Measurements from ENCODE around the gene GRAMD1C.

The GRAMD1C gene

DNA sequence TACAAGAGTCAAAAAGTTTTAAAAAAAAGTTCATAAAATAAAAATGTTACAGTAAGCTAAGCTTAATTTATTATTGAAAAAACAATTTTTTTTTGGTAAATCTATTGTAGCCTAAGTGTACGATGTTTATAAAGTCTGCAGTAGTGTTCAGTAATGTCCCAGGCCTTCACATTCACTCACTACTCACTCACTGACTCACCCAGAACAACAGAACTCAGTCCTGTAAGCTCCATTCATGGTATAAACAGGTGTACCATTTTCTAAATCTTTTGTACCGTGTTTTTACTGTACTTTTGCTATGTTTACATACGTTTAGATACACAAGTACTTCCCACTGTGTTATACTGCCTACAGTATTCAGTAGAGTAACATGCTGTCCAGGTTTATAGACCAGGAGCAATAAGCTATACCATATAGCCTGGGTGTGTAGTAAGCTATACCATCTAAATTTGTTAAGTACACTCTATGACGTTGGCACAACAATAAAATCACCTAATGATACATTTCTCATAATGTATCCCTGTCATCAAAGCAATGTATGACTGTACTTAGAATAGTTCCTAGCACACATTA is 68.1 kb downstream of the GRAMD1C start:
- H3K4me3 ChIP-seq (ENCODE audit: low read length), result no peak overlapping the region
- no peaks in the 10 kb centered on the region for H3K27me3 ChIP-seq (ENCODE audit: control insufficient read depth, insufficient read depth, low read length)
- no peaks in the 10 kb centered on the region for H3K4me1 ChIP-seq (ENCODE audit: control insufficient read depth, low read depth, low read length)
- no peak overlapping the region for H3K27ac ChIP-seq (ENCODE audit: low read length)
- H3K36me3 ChIP-seq (ENCODE audit: control insufficient read depth, low read depth, low read length), result no peaks in the 10 kb centered on the region
- no peak overlapping the region for H3K9ac ChIP-seq (ENCODE audit: low read length)
- no peaks in the 10 kb centered on the region for H3K9me3 ChIP-seq (ENCODE audit: control insufficient read depth, low read depth, low read length)

GRCh38 chr3:113908133-113908532 is 69.5 kb downstream of the GRAMD1C start:
- H3K27me3 ChIP-seq (ENCODE audit: control insufficient read depth, insufficient read depth, low read length), result no peaks in the 10 kb centered on the region
- no peaks in the 10 kb centered on the region for H3K9me3 ChIP-seq (ENCODE audit: control insufficient read depth, low read depth, low read length)
- no peak overlapping the region for H3K9ac ChIP-seq (ENCODE audit: low read length)
- no peak overlapping the region for H3K4me3 ChIP-seq (ENCODE audit: low read length)
- H3K27ac ChIP-seq (ENCODE audit: low read length), result no peak overlapping the region
- no peaks in the 10 kb centered on the region for H3K4me1 ChIP-seq (ENCODE audit: control insufficient read depth, low read depth, low read length)
- no peaks in the 10 kb centered on the region for H3K36me3 ChIP-seq (ENCODE audit: control insufficient read depth, low read depth, low read length)

- no peaks in the 10 kb centered on the region for H3K27me3 ChIP-seq (ENCODE audit: control insufficient read depth, insufficient read depth, low read length)
- no peaks in the 10 kb centered on the region for H3K36me3 ChIP-seq (ENCODE audit: control insufficient read depth, low read depth, low read length)
- no peaks in the 10 kb centered on the region for H3K9me3 ChIP-seq (ENCODE audit: control insufficient read depth, low read depth, low read length)
- no peaks in the 10 kb centered on the region for H3K4me1 ChIP-seq (ENCODE audit: control insufficient read depth, low read depth, low read length)
- no peak overlapping the region for H3K9ac ChIP-seq (ENCODE audit: low read length)
- H3K27ac ChIP-seq (ENCODE audit: low read length), result no peak overlapping the region
- H3K4me3 ChIP-seq (ENCODE audit: low read length), result no peak overlapping the region
These were observed 72.4 kb downstream of the GRAMD1C start for GRCh38 chr3:113910966-113911365.

GRCh38 chr3:113912552-113913236 is 74.1 kb downstream of the GRAMD1C start:
- Histone ChIP-seq H3K27me3 (ENCODE audit: control insufficient read depth, insufficient read depth, low read length) (no peaks in the 10 kb centered on the region), H3K4me1 (ENCODE audit: control insufficient read depth, low read depth, low read length) (no peaks in the 10 kb centered on the region), H3K27ac (ENCODE audit: low read length) (no peak overlapping the region), H3K36me3 (ENCODE audit: control insufficient read depth, low read depth, low read length) (no peaks in the 10 kb centered on the region), H3K9ac (ENCODE audit: low read length) (no peak overlapping the region), H3K4me3 (ENCODE audit: low read length) (no peak overlapping the region), H3K9me3 (ENCODE audit: control insufficient read depth, low read depth, low read length) (no peaks in the 10 kb centered on the region)

DNA sequence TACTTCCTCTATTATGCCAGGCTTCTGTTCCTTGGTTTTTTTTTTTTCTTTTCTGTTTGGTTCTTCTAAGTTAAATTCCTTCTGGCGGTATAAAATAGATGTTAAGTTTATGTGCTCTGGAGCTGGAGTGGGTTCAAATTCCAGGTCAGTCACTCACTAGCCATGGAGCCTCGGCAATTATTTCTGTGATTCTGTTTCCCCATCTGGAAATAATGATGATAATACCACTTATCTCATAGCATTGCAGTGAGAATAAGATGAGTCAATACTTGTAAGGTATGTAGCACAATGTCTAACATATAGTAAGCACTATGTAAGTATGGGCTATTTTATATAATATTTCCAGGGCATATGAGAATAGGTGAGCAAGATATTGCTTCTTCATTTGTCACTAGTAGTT is 76.1 kb downstream of the GRAMD1C start:
- H3K4me3 ChIP-seq (ENCODE audit: low read length), result no peak overlapping the region
- no peaks in the 10 kb centered on the region for H3K4me1 ChIP-seq (ENCODE audit: control insufficient read depth, low read depth, low read length)
- no peaks in the 10 kb centered on the region for H3K9me3 ChIP-seq (ENCODE audit: control insufficient read depth, low read depth, low read length)
- no peak overlapping the region for H3K9ac ChIP-seq (ENCODE audit: low read length)
- H3K27me3 ChIP-seq (ENCODE audit: control insufficient read depth, insufficient read depth, low read length), result no peaks in the 10 kb centered on the region
- no peak overlapping the region for H3K27ac ChIP-seq (ENCODE audit: low read length)
- H3K36me3 ChIP-seq (ENCODE audit: control insufficient read depth, low read depth, low read length), result no peaks in the 10 kb centered on the region

- Histone ChIP-seq H3K27me3 (ENCODE audit: control insufficient read depth, insufficient read depth, low read length) (no peaks in the 10 kb centered on the region), H3K36me3 (ENCODE audit: control insufficient read depth, low read depth, low read length) (no peaks in the 10 kb centered on the region), H3K4me1 (ENCODE audit: control insufficient read depth, low read depth, low read length) (peaks cover 7% of the 10 kb centered on the region), H3K4me3 (ENCODE audit: low read length) (no peak overlapping the region), H3K9me3 (ENCODE audit: control insufficient read depth, low read depth, low read length) (peaks cover 4% of the 10 kb centered on the region), H3K27ac (ENCODE audit: low read length) (no peak overlapping the region), H3K9ac (ENCODE audit: low read length) (no peak overlapping the region)
These were observed 89.0 kb downstream of the GRAMD1C start for GRCh38 chr3:113927556-113927955.

DNA sequence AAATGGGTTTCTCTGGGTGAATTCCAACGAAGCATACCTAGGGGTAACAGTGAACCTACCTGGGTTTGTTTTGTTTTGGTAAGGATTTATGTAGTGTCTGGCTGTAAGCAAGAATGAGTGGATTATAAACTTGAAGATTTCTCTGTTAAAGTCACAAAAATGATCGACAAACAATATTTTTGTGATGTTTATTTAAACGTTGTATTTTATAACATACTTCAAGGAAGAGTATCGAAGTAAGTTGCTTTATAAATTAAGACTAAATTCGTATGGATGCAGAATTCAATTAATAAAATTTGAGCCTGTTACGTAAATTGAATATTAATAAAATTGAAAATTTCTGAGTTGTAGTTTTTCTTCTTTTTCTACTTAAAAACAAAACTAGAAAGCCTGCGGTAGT is 108.2 kb downstream of the GRAMD1C start:
- H3K9me3 ChIP-seq (ENCODE audit: control insufficient read depth, low read depth, low read length), result no peaks in the 10 kb centered on the region
- no peak overlapping the region for H3K27ac ChIP-seq (ENCODE audit: low read length)
- peak overlapping the region; percentile 65 for H3K4me3 ChIP-seq (ENCODE audit: low read length)
- peaks cover 11% of the 10 kb centered on the region for H3K4me1 ChIP-seq (ENCODE audit: control insufficient read depth, low read depth, low read length)
- H3K36me3 ChIP-seq (ENCODE audit: control insufficient read depth, low read depth, low read length), result no peaks in the 10 kb centered on the region
- peaks cover 28% of the 10 kb centered on the region for H3K27me3 ChIP-seq (ENCODE audit: control insufficient read depth, insufficient read depth, low read length)
- H3K9ac ChIP-seq (ENCODE audit: low read length), result peak overlapping the region; percentile 6

DNA sequence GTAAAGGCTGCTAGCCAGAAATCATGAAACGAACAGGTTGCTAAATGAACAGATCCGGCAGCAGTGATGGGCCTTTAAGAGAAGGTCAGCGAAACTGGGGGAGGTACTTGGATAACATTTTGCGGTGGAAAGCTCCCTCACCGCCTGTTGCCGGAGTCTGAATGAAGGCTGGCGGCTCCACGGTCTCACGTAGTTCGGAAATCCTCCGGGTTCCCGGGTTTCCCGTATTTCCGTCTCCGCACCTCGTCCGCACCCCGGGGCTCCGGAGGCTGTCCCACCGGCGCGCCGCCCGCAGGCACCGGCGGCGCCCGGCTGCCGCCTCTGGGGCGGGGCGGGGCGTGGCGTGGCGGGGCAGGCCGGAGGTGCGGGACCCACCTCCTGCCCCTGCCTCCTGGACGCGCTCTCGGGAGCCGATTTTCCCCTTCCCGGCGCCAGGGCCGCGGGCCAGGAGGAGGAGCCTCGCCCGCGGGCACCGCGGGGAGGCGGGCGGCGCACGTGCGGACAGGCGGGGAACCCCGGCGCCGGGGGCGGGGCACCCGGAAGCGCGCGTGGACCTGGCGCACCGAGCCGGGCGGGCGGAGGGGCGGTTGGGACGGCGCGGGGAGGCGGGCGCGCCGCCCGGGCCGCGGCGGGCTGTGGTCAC is 108.9 kb downstream of the GRAMD1C start, which contains the start of gene ZDHHC23:
TSS of gene ZDHHC23 (plus strand) at position 642 of the 643 bp plus-strand sequence. CDS start 790 bp downstream, outside the sequence.
- H3K4me3 ChIP-seq (ENCODE audit: low read length), result peak within 1 kb of the TSS; percentile 69
- no peak within 1 kb of the TSS for H3K27ac ChIP-seq (ENCODE audit: low read length)

DNA sequence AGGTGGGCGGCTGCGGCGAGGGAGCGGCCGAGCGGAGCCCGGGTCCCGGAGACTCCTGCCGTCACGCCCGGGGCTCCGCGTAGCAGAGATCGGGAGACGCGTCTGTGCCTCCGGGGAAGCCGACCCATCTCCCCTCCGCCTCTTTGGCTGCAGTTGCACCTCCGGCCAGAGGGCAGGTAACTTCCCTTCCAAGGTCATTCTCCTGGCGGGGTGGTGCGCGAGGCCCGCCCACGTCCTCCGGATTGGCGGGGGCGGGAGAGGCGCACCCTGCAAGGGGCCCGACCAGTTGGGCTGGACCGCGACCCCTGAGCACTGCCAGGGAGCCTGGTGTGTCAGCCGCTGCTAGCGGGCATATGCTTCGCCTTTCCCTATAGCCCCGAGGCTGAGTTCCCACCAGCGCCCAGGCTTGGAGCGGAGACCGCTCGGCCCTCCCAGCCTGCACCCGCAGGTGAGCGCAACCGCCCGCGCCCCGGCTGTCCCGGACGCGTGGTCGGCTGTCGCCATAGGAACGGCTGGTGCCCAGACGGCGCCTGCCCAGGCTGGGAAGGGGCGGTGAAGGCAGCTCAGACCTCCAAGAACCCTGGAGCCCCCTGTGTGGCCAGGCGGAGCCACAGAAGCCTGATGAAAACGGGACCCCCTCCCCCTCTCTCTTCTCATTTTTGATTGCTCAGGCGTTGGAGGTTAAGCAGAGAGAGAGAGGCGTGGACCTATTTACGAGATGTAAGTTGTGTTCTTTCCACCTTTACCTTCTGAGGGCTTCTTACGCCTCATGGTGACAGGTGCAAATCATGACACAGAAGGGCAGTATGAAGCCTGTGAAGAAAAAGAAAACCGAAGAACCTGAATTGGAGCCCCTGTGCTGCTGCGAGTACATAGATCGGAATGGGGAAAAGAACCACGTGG is 109.7 kb downstream of the GRAMD1C start:
- peak overlapping the region; percentile 53 for H3K9ac ChIP-seq (ENCODE audit: low read length)
- no peak overlapping the region for H3K27ac ChIP-seq (ENCODE audit: low read length)
- no peaks in the 10 kb centered on the region for H3K36me3 ChIP-seq (ENCODE audit: control insufficient read depth, low read depth, low read length)
- H3K27me3 ChIP-seq (ENCODE audit: control insufficient read depth, insufficient read depth, low read length), result peaks cover 28% of the 10 kb centered on the region
- H3K4me1 ChIP-seq (ENCODE audit: control insufficient read depth, low read depth, low read length), result peaks cover 11% of the 10 kb centered on the region
- no peaks in the 10 kb centered on the region for H3K9me3 ChIP-seq (ENCODE audit: control insufficient read depth, low read depth, low read length)
- H3K4me3 ChIP-seq (ENCODE audit: low read length), result peak overlapping the region; percentile 69

More for the DNA sequence above, 108.9 kb downstream of the GRAMD1C start, which contains the start of gene ZDHHC23:
- peak within 1 kb of the TSS; percentile 53 for H3K9ac ChIP-seq (ENCODE audit: low read length)
- peaks cover 11% of the 10 kb centered on the region for H3K4me1 ChIP-seq (ENCODE audit: control insufficient read depth, low read depth, low read length)
- H3K9me3 ChIP-seq (ENCODE audit: control insufficient read depth, low read depth, low read length), result no peaks in the 10 kb centered on the region
- H3K27me3 ChIP-seq (ENCODE audit: control insufficient read depth, insufficient read depth, low read length), result peaks cover 28% of the 10 kb centered on the region
- H3K36me3 ChIP-seq (ENCODE audit: control insufficient read depth, low read depth, low read length), result no peaks in the 10 kb centered on the region

DNA sequence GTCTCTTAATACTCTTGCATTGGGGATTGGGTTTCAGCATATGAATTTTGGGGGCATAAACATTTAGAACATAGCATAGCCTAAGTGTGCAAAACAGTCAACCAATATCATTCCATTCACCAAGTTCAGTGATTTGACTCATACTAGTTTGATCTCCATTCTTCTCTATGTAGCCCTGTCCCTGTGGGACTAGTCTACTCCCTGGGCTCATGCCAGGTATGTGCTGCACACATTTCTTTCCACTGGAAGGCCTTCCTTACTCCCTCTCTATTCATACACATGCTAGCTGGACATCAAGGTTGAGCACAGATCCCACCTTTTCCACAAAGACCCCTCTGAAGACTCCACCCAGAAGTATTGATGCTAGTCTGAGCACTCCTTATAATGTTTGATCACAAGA is 114.3 kb downstream of the GRAMD1C start:
- Histone ChIP-seq H3K9ac (ENCODE audit: low read length) (no peak overlapping the region), H3K36me3 (ENCODE audit: control insufficient read depth, low read depth, low read length) (no peaks in the 10 kb centered on the region), H3K27me3 (ENCODE audit: control insufficient read depth, insufficient read depth, low read length) (peaks cover 11% of the 10 kb centered on the region), H3K4me3 (ENCODE audit: low read length) (no peak overlapping the region), H3K27ac (ENCODE audit: low read length) (no peak overlapping the region), H3K4me1 (ENCODE audit: control insufficient read depth, low read depth, low read length) (peaks cover 7% of the 10 kb centered on the region), H3K9me3 (ENCODE audit: control insufficient read depth, low read depth, low read length) (no peaks in the 10 kb centered on the region)

DNA sequence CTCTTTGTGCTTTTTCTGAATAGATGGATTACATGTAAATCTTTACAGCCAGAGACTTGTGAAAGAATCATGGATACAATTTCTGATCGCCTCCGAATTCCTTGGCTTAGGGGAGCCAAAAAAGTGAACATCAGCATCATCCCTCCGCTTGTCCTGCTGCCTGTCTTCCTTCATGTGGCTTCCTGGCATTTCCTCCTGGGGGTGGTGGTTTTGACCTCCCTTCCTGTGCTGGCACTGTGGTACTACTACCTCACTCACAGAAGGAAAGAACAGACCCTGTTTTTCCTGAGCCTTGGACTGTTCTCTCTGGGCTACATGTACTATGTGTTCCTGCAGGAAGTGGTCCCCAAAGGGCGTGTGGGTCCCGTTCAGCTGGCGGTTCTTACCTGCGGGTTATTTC is 115.1 kb downstream of the GRAMD1C start:
- no peak overlapping the region for H3K9ac ChIP-seq (ENCODE audit: low read length)
- H3K9me3 ChIP-seq (ENCODE audit: control insufficient read depth, low read depth, low read length), result no peaks in the 10 kb centered on the region
- peaks cover 7% of the 10 kb centered on the region for H3K27me3 ChIP-seq (ENCODE audit: control insufficient read depth, insufficient read depth, low read length)
- peaks cover 6% of the 10 kb centered on the region for H3K4me1 ChIP-seq (ENCODE audit: control insufficient read depth, low read depth, low read length)
- no peak overlapping the region for H3K27ac ChIP-seq (ENCODE audit: low read length)
- no peak overlapping the region for H3K4me3 ChIP-seq (ENCODE audit: low read length)
- no peaks in the 10 kb centered on the region for H3K36me3 ChIP-seq (ENCODE audit: control insufficient read depth, low read depth, low read length)

All from iPS-18a (cell line).